GM12878 (cell line): ENCODE results near the gene ASB2. TPM values are rescaled to one million over a fixed set of nuclear protein-coding genes. Genes with fewer than 3 reads are reported as not detected.

Experiments used
- ASH2L ChIP-seq: fragments of 300-600, 200-600 bp; sonication (generic); IDR thresholded peaks from 2 replicates; pipeline ENCODE4 v1.6.1; 2017; ENCODE audit warnings: low read depth, mild to moderate bottlenecking, borderline replicate concordance
- CEBPZ ChIP-seq: fragments of 150-350 bp; IDR thresholded peaks from 2 replicates; pipeline ENCODE4 v1.6.1; 2016; ENCODE audit warnings: low read depth, low read length
- DPF2 ChIP-seq: fragments of 450-650 bp; IDR thresholded peaks from 2 replicates; pipeline ENCODE4 v1.6.1; 2017; ENCODE audit warnings: mild to moderate bottlenecking
- HCFC1 ChIP-seq: fragments of 150-350 bp; IDR thresholded peaks from 2 replicates; pipeline ENCODE4 v1.6.1; 2014; ENCODE audit warnings: low read length
- HDAC2 ChIP-seq: fragments of 200-600 bp; sonication (generic); IDR thresholded peaks from 2 replicates; pipeline ENCODE4 v1.6.1; 2017
- IKZF1 ChIP-seq: fragments of 450-650 bp; conservative IDR thresholded peaks from 2 replicates; pipeline ENCODE4 v1.6.1; 2017; ENCODE audit warnings: antibody characterized with exemption, mild to moderate bottlenecking
- IKZF2 ChIP-seq, 2 experiments: fragments of 450-650 bp; IDR thresholded peaks; 2 replicates each; pipeline ENCODE4 v1.6.1; 2017; ENCODE audit warnings: mild to moderate bottlenecking in 2 of 2, moderate library complexity in 2 of 2
- IRF3 ChIP-seq: fragments of 450-650 bp; IDR thresholded peaks from 2 replicates; pipeline ENCODE4 v1.6.1; 2014; ENCODE audit warnings: mild to moderate bottlenecking
- LARP7 ChIP-seq: fragments of 450-650 bp; IDR thresholded peaks from 2 replicates; pipeline ENCODE4 v1.6.1; 2017; ENCODE audit warnings: mild to moderate bottlenecking
- MAX ChIP-seq: IDR thresholded peaks from 2 replicates; pipeline ENCODE4 v1.6.1; 2012; ENCODE audit warnings: low read depth, low read length, improper control_type of control experiment
- MTA2 ChIP-seq: fragments of 450-650 bp; IDR thresholded peaks from 2 replicates; pipeline ENCODE4 v1.6.1; 2016; ENCODE audit warnings: low read depth, mild to moderate bottlenecking, moderate library complexity
- MYB ChIP-seq: fragments of 150-350 bp; IDR thresholded peaks from 2 replicates; pipeline ENCODE4 v1.6.1; 2014; ENCODE audit warnings: mild to moderate bottlenecking, low read depth, low read length, borderline replicate concordance
- MYC ChIP-seq: IDR thresholded peaks from 2 replicates; pipeline ENCODE4 v1.6.1; 2011; ENCODE audit warnings: mild to moderate bottlenecking, low read length, moderate library complexity, inconsistent platforms; ENCODE audit not compliant: insufficient read depth, insufficient replicate concordance, insufficient read length, severe bottlenecking
- PAX8 ChIP-seq: fragments of 450-650 bp; IDR thresholded peaks from 2 replicates; pipeline ENCODE4 v1.6.1; 2017; ENCODE audit warnings: mild to moderate bottlenecking, moderate library complexity
- PML ChIP-seq: IDR thresholded peaks from 2 replicates; pipeline ENCODE4 v1.6.1; 2012; ENCODE audit warnings: low read length, inconsistent platforms
- POLR2AphosphoS5 ChIP-seq: IDR thresholded peaks from 2 replicates; pipeline ENCODE4 v1.6.1; 2011; ENCODE audit warnings: mild to moderate bottlenecking, low read length, inconsistent platforms
- POU2F2 ChIP-seq: IDR thresholded peaks from 3 replicates; pipeline ENCODE4 v1.6.1; 2011; ENCODE audit warnings: low read depth, mild to moderate bottlenecking, low read length, borderline replicate concordance
- SKIL ChIP-seq: fragments of 450-650 bp; IDR thresholded peaks from 2 replicates; pipeline ENCODE4 v1.6.1; 2017; ENCODE audit warnings: mild to moderate bottlenecking, low read depth, inconsistent platforms; ENCODE audit not compliant: poor library complexity, severe bottlenecking
- SUZ12 ChIP-seq: fragments of 200-600 bp; sonication (generic); IDR thresholded peaks from one replicate; pipeline ENCODE4 v1.6.1; 2018; ENCODE audit warnings: antibody characterized with exemption, mild to moderate bottlenecking; ENCODE audit not compliant: unreplicated experiment
- ZNF592 ChIP-seq: fragments of 450-650 bp; IDR thresholded peaks from 2 replicates; pipeline ENCODE4 v1.6.1; 2017; ENCODE audit warnings: mild to moderate bottlenecking, moderate library complexity
- polyA plus RNA-seq, 11 experiments: library from polyadenylated mRNA; depleted of rRNA in 4 of 11; unstranded in 6 of 11; stranded (reverse) in 5 of 11; fragments of >200 nt; fragmentation: Nextera tagmentation in 4 of 11; fragmentation: Illumina TruSeq in 1 of 11; extraction: Ambion mirVana in 4 of 11; extraction: Trizol in 1 of 11; gene quantifications; 1 replicate in 1 of 11; 2 replicates in 10 of 11; pipeline versions ENCODE4 v1.2.1 to v1.2.3, GENCODE V29; 2011 to 2016; ENCODE audit warnings: inconsistent platforms in 2 of 11, missing spikeins in 2 of 11, low read depth in 1 of 11
- total RNA-seq, 4 experiments: library from RNA; depleted of rRNA in 3 of 4; stranded (reverse); fragments of >200 nt in 3 of 4; fragmentation: Illumina TruSeq in 1 of 4; extraction: Trizol in 1 of 4; gene quantifications; 2 replicates each; pipeline versions ENCODE4 v1.2.1 to v1.2.3, GENCODE V29; 2013 to 2021

Gene ASB2
- total and polyA plus RNA-seq, 10 of the 15 experiments (the other 5 are each of a cell fraction or from before 2014, with no cell fraction given) = 3.0 to 54.8 (median 33.5) TPM

GRCh38 chr14:94009767-94010166 lies 33.4 kb upstream of the ASB2 start (continued):
- no peak for TF ChIP-seq ZNF592
- TF ChIP-seq IRF3 = no peak
- TF ChIP-seq IKZF2 (IDR thresholded peaks at IDR 0.05) = peak; percentile 29 to 35; a peak in 2 of 4 replicates
- TF ChIP-seq SUZ12 = no peak
- peak; percentile 87 for TF ChIP-seq SKIL
- TF ChIP-seq PML = no peak
- no peak for TF ChIP-seq MAX
- TF ChIP-seq POLR2AphosphoS5 = no peak
- no peak for TF ChIP-seq HDAC2
- peak; percentile 48; the same call in 1 of the 2 replicates for TF ChIP-seq IKZF1
- TF ChIP-seq LARP7 = no peak
- TF ChIP-seq MYC = no peak
- TF ChIP-seq ASH2L = no peak
- TF ChIP-seq DPF2 = no peak; the same call in 1 of the 2 replicates
- TF ChIP-seq MYB = no peak
- no peak for TF ChIP-seq POU2F2
- no peak for TF ChIP-seq HCFC1
- no peak for TF ChIP-seq CEBPZ
- TF ChIP-seq PAX8 = no peak
- peak; percentile 56 for TF ChIP-seq MTA2
